H54 (cell line): ENCODE data around the gene CRYBG1.
"Not testable (repeated sequence)": the region's sequence is repeated elsewhere in the genome, so short reads cannot be mapped to it uniquely, and the experiment has no call there.

Source experiments
- DNase-seq: peaks from one replicate; pipeline ENCODE4 v3.0.0; 2011; ENCODE audit warnings: low spot score, mixed read lengths; ENCODE audit not compliant: insufficient read length
- FAIRE-seq: peaks from 3 replicates; lab custom pipeline; 2011; peaks lifted over from hg19 to GRCh38; lab: Jason Lieb, UNC
- POLR2A ChIP-seq: IDR thresholded peaks from 2 replicates; pipeline ENCODE4 v1.6.1; 2011; ENCODE audit warnings: low read depth, mild to moderate bottlenecking, low read length

CRYBG1 gene

DNA sequence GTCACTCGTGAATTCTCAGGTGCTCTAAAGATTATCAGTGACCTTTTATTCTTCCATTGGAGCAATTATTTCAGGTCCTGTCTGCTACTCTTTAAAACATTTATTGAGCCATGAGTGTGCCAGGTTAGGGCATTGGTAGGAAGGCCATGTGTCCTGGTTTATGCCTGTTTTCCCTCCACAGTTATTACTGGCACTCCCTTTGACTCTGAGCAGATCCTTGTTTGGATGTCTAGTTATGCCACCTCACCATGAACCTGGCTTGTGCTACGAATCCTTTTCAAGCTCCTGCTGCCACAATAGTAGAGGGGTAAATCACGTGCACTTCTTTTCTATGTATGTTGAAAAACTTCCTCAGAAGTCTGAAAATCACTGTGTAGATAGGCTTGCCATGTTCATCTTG lies 27.4 kb downstream of the CRYBG1 start:
- DNase-seq (no peak), FAIRE-seq (no peak)
- TF ChIP-seq POLR2A, result no peak

DNA sequence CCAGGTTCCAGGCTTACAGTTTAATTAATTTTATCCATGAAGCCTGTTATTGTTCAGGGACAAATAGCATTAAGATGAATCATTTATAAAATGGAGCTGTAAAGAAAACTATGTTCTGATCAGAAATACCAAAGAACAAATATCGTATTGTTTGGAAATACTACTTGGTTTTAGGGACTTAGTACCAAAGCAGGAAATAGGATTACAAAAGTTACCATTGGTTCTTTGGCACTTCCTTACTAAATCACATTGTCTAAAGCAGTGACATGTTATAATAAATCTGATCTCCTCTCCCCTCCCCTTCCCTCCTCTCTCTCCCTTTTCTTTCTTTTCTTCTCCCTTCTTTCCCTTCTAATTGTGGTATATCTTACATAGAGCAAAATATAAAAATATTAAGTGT lies 29.6 kb downstream of the CRYBG1 start:
- FAIRE-seq (no peak), DNase-seq (no peak)
- no peak for TF ChIP-seq POLR2A

DNA sequence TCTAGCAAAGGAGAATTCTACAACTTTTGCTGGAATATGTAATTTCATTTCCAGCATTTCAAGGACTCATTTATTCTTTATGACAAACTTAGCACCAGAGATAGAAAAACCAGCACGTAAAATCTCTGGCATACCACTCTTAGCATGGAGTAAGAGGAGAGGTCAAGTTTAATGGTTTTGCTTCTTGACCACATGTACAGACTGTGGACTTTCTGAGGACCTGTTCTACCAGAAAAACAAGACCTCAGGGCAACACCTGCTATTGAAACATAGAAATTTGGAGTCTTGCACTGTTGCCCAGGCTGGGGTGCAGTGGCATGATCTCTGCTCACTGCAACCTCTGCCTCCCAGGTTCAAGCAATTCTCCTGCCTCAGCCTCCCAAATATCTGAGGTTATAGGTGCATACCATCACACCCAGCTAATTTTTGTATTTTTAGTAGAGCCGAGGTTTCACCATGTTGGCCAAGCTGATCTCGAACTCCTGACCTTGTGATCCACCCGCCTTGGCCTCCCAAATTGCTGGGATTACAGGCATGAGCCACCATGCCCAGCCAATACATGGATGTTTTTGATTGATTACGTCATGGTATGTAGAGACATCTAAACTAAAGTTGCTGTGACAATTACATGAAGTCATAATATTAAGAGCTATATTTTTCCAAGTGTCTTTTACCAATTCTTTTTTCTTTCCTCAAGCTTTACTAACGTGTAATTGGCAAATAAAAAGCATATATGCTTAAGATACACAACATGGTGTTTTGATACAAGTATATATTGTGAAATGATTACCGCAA lies 36.1 kb downstream of the CRYBG1 start:
- TF ChIP-seq POLR2A, result no peak

DNA sequence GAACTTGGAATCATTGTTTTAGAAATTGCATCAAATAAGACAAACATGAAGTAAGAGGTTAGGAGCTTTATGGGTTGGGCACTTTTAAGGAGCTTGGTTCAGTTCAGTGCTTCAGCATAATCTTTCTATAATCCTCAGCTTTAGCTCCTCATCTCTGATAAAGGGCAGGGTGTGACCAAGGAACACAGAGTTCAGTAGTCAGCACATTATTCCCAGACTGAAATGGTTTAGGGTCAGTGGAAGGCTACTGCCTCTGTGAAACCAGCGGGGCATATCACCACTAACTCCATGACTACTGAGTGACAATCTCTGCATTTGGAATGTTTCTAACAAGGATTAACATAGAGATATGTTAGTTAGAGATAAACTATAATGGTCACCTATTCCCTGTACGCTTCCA lies 36.9 kb downstream of the CRYBG1 start:
- TF ChIP-seq POLR2A, result no peak
- no peak for FAIRE-seq
- DNase-seq, result no peak

More for the DNA sequence above, 36.1 kb downstream of the CRYBG1 start:
- DNase-seq, result no peak
- no peak for FAIRE-seq

- FAIRE-seq (no peak), DNase-seq (no peak)
- TF ChIP-seq POLR2A, result no peak
Observed at GRCh38 chr6:106398621-106399020, 38.1 kb downstream of the CRYBG1 start.

- FAIRE-seq, DNase-seq: not testable (repeated sequence)
Observed at GRCh38 chr6:106405044-106405443, 44.5 kb downstream of the CRYBG1 start.

DNA sequence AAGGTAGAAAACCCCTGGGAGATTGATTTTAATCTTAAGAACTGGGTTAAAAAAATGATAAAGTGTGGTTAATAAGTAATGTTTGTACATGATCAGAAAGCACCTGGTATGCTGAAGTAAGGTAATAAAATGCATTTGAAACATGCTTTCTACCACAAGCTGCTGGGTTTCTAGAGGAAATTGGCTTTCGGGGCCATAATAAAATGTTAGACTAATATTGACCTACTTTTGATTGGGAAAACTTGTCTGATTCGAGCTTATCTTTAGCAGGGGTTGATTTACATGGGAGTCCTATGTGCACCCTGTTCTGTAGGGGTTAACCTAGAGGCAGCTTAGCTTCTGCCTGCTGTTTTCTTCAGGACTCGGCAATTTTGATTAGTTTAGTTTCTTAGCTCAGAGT lies 50.5 kb downstream of the CRYBG1 start:
- FAIRE-seq (no peak), DNase-seq (no peak)
- TF ChIP-seq POLR2A, result no peak

DNA sequence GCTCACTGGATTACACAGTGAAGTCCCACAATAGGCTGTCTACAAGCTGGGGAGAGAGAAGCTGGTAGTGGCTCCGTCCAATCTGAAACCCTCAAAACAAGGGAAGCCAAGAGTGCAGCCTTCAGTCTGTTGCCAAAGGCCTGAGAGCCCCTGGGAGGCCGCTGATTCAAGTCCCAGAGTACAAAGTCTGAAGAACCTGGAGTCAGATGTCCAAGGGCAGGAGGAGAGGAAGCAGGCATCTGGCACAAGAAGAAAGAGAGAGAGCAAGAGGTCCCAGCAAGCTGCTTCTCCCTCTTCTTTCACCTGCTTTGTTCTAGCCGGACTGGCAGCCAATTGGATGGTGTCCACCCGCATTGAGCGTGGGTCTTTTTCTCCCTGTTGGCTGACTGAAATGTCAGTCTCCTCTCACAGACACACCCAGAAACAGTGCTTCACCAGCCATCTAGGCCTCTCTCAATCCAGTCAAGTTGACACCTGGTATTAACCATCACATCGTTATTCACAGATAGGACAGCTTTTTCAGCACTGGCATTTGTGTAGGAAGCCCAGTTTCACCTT lies 51.2 kb downstream of the CRYBG1 start:
- DNase-seq, result no peak
- no peak for FAIRE-seq
- no peak for TF ChIP-seq POLR2A

GRCh38 chr6:106413016-106413415 lies 52.5 kb downstream of the CRYBG1 start:
- no peak for DNase-seq
- FAIRE-seq, result no peak
- TF ChIP-seq POLR2A, result no peak

GRCh38 chr6:106413722-106414121 lies 53.2 kb downstream of the CRYBG1 start:
- DNase-seq (no peak), FAIRE-seq (no peak)
- TF ChIP-seq POLR2A, result no peak

DNA sequence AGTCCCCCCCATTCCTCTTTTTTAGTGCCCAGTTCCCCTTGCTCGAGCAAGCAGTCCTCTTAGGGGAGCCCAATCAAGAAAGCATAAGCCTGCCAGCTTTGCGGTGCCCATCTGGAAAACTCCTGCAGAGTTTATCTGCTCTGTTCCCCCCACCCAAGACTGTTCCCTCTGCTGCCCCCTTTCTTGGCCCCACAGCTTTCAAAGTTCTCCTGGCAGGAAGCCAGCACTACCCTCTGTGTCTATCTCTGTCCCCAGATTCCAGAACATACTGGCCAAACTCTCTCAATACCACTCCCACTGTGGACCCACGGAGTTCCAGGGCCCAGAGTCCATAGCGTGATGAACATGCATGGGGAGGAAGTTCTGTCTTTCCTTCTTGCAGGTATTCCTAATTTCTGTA lies 55.4 kb downstream of the CRYBG1 start:
- no peak for TF ChIP-seq POLR2A
- DNase-seq, result no peak
- no peak for FAIRE-seq

DNA sequence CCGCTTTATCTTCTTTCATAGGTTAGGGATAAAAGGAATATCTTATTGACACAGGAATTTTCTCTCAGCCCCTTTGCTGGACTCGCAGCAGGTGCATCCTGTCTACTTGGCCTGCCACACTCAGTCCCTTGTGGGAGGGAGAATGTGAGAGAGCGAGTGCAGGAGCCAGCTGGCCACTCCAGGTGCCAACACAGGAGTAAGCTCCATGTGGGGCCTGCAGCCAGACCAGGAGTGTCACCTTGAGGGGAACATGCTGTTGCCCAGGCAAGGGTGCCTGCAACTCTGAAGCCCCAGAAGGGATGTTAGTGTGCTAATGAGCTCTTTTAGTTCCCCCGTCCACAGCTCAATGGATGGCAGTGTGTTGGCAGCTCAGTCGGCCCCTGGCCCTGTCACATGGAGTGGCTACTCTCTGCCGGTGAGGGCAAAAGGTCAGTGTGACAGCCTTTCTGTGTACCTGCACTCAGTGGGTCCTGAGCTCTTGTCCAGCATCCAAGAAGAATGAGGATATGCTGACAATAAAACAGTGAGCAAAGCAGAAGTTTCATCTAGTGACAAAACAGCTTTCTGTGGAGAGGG lies 57.1 kb downstream of the CRYBG1 start:
- FAIRE-seq (no peak), DNase-seq (no peak)
- no peak for TF ChIP-seq POLR2A

GRCh38 chr6:106419900-106420613 lies 59.5 kb downstream of the CRYBG1 start:
- FAIRE-seq (no peak), DNase-seq (no peak)
- TF ChIP-seq POLR2A, result no peak

- TF ChIP-seq POLR2A, result no peak
- DNase-seq, result no peak
- no peak for FAIRE-seq
Observed at GRCh38 chr6:106421496-106421895, 61.0 kb downstream of the CRYBG1 start.
